Measurements from ENCODE around the gene ACSL6.

DNA sequence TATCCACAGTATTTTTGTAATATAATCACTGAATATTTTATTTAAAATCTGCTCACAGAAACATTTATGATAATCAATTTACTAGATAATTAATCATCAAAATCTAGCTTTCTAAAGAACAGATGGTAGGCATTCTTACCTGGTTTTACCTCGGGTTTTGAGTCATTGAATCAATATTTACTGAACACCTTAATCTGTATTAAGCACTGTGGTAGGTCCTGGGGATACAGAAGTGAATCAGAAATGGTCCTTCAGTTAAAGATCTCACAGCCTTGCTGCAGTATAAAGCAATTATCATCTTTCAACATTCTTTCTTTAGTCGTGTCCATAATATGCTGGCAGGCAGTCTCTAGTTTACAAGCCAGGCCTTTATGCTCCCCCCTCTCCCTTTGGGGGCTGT, 64.0 kb downstream of the ACSL6 start:
- no peak for TF ChIP-seq POLR2A (IDR thresholded peaks at IDR 0.05)
- TF ChIP-seq, protein P1, sequence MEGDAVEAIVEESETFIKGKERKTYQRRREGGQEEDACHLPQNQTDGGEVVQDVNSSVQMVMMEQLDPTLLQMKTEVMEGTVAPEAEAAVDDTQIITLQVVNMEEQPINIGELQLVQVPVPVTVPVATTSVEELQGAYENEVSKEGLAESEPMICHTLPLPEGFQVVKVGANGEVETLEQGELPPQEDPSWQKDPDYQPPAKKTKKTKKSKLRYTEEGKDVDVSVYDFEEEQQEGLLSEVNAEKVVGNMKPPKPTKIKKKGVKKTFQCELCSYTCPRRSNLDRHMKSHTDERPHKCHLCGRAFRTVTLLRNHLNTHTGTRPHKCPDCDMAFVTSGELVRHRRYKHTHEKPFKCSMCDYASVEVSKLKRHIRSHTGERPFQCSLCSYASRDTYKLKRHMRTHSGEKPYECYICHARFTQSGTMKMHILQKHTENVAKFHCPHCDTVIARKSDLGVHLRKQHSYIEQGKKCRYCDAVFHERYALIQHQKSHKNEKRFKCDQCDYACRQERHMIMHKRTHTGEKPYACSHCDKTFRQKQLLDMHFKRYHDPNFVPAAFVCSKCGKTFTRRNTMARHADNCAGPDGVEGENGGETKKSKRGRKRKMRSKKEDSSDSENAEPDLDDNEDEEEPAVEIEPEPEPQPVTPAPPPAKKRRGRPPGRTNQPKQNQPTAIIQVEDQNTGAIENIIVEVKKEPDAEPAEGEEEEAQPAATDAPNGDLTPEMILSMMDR (IDR thresholded peaks at IDR 0.05): no peak

All from esophagus squamous epithelium (tissue), 4 donors.